ENCODE results near the gene SHMT2.

The SHMT2 gene

DNA sequence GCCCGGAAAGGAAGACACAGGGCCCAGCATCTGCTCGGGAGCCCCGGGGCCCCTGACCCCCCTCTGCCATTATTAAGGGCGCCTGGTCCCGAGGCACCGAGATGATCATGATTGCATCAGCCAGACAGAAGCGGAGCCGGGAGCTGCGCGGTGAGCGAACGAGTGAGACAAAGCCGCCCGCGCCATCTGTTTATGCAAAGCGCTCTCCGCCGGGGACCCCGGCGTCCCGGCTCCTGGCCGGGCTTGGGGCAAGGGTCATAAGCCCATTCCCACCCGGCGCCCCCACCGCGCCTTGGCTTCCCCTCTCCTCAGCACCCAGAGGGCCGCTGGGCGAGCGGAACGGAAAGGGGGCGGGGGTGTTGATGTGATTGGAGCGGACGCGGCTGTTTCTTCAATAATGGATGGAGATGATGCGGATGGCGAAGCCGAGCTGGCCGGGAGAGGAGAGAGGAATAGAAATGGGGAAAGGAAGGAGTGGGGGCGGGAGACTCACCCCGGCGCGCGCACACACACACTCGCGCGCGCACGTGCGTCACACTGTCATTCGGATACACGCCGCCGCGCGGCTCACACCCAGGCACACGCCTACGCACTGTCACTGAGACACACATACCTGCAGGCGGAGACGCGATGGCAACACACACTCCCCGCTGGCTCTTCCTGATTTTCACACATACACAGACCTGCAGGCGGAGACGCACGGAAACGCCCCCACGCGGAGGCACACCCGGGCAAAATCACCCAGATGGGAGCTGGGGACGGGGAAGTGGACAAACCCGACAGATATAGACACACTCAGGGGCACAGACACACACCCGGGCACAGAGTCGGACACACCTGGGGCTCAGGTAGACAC lies 10.8 kb downstream of the SHMT2 start:
- DNase-seq (ENCODE audit: low read depth): peak; percentile 56

DNA sequence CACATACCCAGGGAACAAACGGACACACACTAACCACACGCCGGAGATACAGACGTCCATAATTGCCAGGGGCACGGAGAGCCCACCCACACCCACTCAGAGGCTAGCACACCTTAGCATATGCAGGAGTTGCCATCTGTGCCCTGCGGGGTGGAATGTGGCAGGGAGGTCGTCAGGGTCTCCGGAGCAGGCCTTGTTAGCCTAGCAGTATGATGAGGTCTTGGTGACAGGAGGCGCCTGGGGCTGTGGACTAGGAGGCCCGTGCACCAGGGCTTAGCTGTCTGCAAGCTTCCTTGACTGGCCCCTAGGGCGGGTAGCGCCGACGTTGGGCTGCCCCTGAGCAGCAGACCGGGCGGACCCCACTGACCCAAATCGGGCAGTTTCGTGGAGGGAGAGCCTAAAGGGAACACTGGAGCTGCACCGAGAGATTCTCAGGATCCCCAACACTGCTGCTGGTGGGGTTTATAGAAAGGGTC lies 11.5 kb downstream of the SHMT2 start:
- no peak for DNase-seq (ENCODE audit: low read depth)

DNA sequence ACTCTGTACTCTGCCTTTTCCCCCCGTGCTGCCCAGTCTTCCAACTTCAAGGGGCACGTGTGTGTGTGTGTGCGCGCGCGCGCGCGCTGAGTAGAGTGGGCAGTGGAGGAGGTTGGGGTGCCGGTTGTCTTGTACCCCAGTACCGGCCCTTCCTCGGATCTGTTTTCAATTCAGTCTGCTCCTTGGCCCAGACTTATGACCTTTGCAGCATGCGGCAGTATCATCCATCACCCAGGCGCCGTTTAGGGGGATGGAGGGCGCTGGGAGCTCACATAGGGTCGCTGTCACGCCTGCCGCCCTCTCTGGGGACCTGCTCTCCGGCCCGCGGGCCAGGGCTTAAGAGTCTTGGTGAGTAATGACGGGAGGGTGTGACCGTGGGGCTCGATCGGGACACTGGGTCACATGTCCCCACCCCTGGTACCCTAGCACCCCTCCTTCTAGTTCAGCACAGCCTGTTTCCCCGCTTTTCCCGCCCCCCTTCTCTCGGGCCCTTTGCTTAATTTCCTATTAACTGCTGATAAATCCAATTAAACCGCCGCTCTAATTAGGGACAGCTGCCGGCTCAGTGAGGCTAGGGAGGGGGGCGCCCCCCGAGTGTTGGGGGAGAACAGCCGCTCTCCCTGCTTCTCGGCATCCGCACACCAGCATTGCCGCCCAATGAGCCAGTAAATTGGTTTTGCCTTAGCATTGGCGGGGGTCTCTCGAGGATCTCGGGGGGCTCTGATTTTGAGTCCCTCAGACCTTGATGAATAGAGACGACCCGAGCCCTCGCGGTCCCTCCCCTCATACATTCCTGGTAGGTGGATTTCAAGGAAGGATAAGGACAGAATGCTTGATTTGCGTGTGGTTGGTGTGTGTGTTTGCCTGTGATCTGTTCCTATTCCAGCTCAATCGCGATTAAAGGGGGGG lies 12.1 kb downstream of the SHMT2 start:
- no peak for DNase-seq (ENCODE audit: low read depth)

- no peak for DNase-seq (ENCODE audit: low read depth)
Measured at GRCh38 chr12:57242329-57242690, 12.8 kb downstream of the SHMT2 start.

DNA sequence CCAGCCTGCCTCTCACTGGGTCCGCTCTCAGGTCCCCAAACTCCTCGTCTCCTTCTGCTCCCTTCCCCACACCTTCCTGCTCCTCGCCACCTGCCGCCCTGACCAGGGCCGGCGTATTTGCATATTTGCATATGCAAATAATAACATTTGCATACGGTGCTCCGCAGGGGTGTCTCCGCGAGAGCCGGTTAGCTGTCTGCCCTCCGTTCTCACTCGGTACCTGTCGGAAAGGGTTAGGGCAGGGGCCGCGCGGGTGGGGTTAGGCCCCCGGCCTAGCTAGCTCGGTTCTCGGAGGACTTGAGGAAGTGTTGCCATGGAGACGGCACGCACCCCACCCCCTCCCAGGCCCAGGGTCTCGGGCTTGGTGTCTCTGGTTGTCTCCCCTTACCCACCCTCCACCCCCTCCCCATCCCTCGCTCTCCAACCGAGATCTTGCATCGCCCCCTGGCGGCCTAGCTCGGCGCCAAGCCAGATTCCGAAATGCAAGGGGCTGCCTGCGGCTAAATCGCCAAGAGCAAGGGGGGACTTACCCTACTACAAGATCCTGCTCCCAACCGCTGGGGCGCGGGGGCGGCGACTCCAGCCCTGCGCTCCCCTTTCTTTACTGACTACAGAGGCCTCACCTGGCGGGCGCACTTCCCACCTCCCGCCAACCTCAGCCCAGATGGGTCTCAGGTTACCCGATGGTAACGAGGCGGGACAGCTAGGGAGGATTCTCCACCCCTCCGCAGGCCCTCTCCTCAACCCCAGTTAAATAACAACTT lies 13.4 kb downstream of the SHMT2 start:
- no peak for DNase-seq (ENCODE audit: low read depth)

DNA sequence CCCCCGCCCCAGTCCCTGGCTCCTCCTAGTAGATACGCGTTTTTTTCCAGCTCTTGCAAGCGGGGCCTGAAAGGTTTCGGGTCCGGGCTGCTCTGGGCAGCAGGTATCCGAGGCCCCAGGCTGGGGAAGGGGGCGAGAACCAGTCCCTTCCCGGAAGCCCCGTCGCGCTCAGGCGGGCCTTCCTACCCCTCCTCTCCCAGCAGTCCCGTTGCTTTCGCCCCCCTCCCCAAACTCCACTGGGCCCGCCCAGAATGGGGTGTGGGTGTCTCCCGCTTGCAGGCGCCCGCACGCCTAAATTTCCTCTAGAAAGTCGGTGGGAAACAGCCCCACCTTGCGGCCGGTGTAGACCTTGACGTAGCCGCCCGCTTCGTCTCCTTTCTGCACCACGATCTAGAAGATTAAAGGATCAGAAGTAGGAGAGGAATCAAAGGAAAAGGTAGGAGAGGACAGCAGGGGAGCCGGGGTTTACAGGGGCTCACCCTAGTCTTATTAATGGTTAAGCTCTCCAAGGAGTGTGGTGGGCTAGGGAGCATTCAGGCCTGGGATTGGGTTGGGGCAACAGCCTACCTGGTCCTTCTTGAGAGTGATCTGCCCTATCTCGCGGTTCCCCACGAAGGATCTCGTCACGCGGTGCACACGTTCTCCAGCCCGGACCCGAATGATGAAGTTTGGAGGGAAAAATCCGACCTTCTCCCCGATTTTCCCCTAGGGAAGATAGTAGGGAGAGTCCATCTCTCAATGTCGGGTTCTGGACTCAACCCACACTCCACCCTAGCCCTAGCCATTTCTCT lies 14.2 kb downstream of the SHMT2 start:
- DNase-seq (ENCODE audit: low read depth): peak; percentile 71

DNA sequence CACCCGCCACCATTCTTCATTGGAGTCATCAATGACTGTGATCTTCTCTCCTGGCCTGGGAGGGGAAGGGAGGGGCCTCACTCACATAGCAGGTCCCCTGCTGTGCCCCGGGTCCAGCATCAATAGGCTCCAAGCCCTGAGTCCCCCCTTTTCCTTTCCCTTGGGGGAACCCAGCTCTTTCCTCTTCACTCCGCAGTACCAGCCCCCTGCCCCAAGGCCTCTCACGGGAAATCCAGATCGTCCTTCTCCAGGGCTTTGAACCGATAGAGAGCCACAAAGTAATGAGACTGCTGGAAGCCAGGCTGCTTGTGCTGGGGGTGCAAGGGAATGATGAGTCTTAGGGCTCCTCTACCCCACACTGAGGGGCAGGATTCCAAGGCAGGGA lies 14.8 kb downstream of the SHMT2 start:
- DNase-seq (ENCODE audit: low read depth): no peak

- DNase-seq (ENCODE audit: low read depth): no peak
Measured at GRCh38 chr12:57247041-57247440, 17.5 kb downstream of the SHMT2 start.

DNA sequence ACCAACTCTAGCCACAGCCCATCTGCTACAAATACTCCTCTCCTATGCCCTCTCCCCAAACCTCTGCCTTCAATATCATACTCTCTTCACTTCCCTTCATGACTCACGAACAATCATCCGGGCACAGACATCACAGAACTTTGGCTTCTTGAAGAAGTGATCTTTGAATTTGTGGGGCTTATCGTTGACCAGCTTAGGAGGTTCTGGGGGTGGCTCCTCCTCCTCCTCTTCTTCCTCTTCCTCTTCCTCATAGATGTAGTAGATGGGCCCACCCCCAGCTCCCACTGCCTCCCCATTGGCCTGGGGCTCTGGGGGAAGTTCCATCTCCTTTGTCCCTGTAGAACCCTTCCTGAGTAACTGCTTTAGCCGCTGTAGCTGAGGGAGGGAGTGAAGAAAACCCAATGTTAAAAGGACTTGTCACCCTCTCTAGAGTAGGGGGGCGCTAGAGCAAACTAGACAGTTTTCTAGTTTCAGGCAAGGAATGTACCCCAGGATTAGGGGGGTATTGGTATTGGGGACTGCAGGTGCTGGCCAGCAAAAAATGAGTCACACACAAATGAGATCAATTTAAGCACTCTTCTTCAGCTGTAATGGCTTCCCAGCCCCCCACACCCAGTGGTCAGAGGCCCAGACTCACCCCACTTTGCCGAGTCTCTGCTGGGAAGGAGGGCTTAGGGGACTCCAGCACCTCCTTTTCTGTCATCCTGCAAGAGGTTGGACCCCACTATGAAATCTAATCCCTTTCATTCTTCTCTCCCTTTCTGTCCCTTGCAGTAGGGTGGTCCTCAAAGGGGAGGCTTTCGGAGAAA lies 19.6 kb downstream of the SHMT2 start:
- DNase-seq (ENCODE audit: low read depth): no peak

DNA sequence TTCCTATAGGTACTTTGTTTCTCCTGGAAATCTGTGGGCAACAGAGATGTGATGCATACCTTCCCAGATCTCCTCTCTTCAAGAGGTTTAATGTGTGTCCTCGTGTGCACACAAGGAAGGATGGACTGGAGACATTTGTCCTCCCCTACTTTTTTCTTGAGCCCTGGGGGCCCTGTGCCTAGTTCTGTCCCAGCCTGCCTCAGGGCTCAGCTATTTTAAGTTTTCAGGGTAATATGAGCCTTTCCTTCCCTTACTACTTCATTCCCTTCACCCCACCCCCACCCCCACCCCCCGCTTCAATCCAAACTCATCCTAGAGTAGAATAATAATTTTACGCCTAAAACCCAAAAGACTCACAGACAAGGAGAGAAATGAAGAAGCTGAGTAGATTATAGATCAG lies 21.0 kb downstream of the SHMT2 start:
- DNase-seq (ENCODE audit: low read depth): no peak

DNA sequence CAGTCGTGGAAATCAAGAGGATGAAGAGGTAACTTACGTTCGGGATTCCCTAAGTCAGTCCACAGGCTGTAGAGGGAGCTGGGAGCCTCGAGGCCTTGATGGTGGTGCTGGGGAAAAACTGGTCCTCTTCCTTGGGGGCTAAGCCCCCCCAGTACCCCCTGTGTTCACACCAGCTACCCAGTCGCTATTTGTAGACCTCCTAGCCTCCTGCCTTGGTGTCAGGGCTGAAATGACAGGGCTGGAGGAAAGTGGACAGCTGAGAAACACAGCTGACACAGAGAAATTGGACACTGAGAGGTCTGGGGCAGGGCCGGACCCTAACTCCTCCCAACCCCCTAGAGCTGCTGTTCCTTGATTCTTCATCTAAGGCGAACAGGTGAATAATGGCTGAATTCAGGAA lies 21.4 kb downstream of the SHMT2 start, which contains the start of gene STAC3:
STAC3 (minus strand) TSS at position 232 of the 400 bp plus-strand sequence. CDS start 1,551 bp downstream, outside the sequence.
- DNase-seq (ENCODE audit: low read depth): no peak

DNA sequence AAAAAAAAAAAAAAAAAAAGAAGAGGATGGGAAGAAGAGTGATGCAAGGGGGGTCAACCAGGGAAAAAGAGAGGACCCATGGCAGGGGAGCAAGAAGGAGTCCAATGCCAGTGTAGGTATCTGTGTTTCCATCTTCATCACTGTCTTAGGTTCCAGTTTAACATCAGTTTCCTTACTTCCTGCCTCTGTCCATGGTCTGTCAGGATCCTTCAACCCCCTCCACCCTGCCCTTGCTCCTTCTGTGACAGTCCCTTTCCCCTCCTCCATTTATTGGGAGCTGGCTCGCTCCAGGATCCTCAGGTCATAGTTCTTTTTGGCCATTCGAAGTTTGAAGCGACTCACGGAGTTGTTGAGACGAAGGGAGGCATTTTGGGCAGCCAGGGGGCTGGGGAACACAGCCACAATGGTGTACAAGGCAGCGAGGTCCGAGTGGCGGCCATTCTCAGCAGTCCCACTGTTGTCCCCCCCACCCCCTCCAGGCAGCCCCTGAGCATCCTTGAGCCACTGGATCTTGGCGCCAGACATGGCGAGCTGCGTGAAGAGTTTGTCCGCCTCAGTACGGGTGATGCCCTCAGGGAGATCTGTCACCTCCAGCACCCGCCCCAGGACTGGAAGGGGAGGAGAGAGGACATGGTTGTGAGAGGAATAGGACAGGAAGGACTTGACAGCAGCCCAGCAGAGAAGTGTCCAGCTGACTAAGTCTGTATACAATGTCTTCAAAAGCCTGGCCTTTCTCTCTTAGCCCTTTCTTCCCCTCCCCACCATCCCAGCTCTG lies 25.2 kb downstream of the SHMT2 start:
- no peak for DNase-seq (ENCODE audit: low read depth)

DNA sequence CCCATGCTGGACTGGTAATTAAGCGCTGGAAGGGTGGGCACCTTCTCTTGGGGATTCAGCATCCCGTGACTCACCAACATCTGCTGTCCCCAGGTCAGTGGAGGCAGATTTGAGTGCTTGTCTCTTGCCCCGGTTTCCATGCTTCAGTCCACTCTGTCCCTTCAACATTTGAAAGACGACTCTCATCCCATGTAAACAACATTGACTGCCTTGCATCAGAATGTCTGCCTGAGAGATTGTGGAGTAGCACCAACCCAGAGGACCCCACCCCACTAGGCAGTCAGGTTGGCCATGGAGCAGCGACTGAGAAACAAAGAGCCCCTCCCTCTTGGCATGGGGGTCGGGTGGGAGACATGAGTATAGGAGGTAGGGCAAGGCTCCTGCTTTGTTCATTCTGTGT lies 26.4 kb downstream of the SHMT2 start:
- DNase-seq (ENCODE audit: low read depth): no peak

- DNase-seq (ENCODE audit: low read depth): no peak
Measured at GRCh38 chr12:57258977-57259970, 29.8 kb downstream of the SHMT2 start.

GRCh38 chr12:57260366-57260765 lies 30.9 kb downstream of the SHMT2 start:
- DNase-seq (ENCODE audit: low read depth): no peak

- DNase-seq (ENCODE audit: low read depth): no peak
Measured at GRCh38 chr12:57261428-57261865, 31.9 kb downstream of the SHMT2 start.

DNA sequence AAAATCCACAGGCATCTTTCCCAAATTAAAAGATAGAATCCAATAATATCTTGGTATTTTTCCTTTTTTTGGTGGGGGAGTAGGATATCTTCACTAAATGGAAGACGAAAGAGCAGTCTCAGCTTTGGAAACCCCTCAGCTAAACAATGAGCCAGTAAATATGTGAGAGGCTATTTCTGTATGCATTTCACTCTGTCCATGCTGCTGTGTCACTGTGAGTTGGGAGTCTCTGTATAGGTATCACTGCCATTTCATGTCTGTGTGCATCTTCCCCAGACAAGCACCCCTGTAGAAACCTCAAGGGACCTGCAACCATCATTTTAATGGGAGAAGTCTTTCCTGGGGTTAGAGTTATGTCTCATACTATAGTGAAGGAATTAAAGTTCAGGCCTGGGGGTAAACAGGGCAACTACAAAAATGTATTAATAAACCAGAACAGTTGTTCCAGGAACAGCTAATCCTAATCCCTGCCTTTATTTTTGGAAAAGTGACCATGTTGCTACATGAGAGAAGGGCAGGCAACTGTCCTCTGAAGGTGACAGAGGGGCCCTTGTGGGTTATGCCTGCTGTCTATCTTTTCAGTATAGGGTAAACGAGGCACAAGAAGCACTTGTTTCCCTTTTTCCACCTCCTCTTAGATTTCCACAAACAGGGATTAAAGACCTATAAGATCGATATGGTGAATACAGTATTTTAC lies 32.8 kb downstream of the SHMT2 start:
- no peak for DNase-seq (ENCODE audit: low read depth)

DNA sequence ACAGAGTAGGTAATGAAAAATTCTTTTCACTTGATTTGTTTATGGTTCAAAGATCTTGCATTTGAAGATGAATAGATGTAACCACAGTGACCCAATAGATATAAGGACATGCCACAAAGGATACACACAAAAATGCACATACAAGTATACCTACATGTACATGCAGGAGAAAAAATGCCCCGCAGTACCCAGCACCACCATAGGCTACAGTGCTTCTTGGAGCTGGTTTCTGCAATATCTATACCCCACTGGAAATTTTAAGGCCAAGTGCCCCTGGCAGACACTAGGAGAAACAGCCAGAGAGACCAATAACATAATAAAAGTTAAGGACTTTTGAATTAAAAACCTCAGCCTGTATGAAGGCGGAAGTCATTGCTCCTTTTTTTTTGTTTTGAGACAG lies 33.6 kb downstream of the SHMT2 start:
- DNase-seq (ENCODE audit: low read depth): no peak
